Activated T-cell treated with anti-CD3 and anti-CD28 coated beads, Interleukin-2, amount 50 U/mL, for 72 hours (primary cell): ENCODE data around the gene QPCT. TPM values are rescaled to one million over a fixed set of nuclear protein-coding genes. Genes with fewer than 3 reads are reported as not detected.

ENCODE experiments used
- ATAC-seq, 2 donors: fragments of 150-1000 bp; cut with Tn5 transposase; replicated peaks in 1 of 2; 2 replicates each; pipeline ENCODE4 v1.10.0; 2021; ENCODE audit warnings: moderate library complexity in 2 of 2, mild to moderate bottlenecking in 1 of 2
- DNase-seq, 2 donors: peaks; one replicate each; pipeline ENCODE4 v3.0.0; 2021 to 2022; ENCODE audit warnings: mixed read lengths in 1 of 2
- H3K27ac Mint-ChIP-seq: one replicate; pipeline ENCODE4 v1.8.0; 2022; ENCODE audit warnings: mild to moderate bottlenecking, moderate library complexity, mixed read lengths
- H3K27me3 Mint-ChIP-seq: one replicate; pipeline ENCODE4 v1.8.0; 2022; ENCODE audit warnings: low read depth, mixed read lengths
- H3K36me3 Mint-ChIP-seq, 2 donors: one replicate each; pipeline ENCODE4 v1.8.0; 2022; ENCODE audit warnings: mixed read lengths in 2 of 2, mild to moderate bottlenecking in 1 of 2; ENCODE audit not compliant: insufficient read depth in 2 of 2
- H3K4me1 Mint-ChIP-seq: one replicate; pipeline ENCODE4 v1.8.0; 2022; ENCODE audit warnings: low read depth, mixed read lengths
- H3K4me3 Mint-ChIP-seq, 2 donors: one replicate each; pipeline ENCODE4 v1.8.0; 2022; ENCODE audit warnings: mild to moderate bottlenecking in 2 of 2, mixed read lengths in 2 of 2, moderate library complexity in 2 of 2
- H3K9me3 Mint-ChIP-seq, 2 donors: one replicate each; pipeline ENCODE4 v1.8.0; 2022; ENCODE audit warnings: mixed read lengths in 2 of 2
- total RNA-seq, 2 donors: library from RNA; stranded (reverse); gene quantifications; one replicate each; pipeline ENCODE4 v1.2.3, GENCODE V29; 2022

QPCT gene
- total RNA-seq, 2 donors from 2014 or later = 0.35 to 0.70 TPM

DNA sequence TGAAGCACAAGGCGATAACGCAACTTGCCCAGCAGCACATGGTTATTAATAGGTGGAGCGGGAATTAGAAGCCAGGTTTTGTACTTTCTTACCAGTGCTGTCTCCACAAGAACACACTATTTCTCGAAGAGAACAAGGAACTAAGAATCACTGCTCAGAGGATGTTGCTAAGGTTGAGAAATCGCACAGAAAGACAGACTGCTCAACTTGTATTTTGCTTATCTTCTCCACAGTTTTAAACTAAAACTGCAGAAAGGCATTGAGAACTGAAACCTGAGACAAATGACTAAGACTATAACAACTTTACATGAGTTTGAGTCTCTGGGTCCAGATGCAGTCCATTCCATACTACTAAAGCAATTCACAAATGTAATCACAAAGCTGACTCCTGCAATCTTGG lies 26.0 kb upstream of the QPCT start:
- H3K27ac Mint-ChIP-seq = no peak overlapping the region
- peak overlapping the region; percentile 14 to 27 for H3K4me3 Mint-ChIP-seq
- peaks cover 3 to 4% of the 10 kb centered on the region in 2 donors for H3K36me3 Mint-ChIP-seq
- DNase-seq (no peak), ATAC-seq (peak; percentile 38 to 47)
- H3K4me1 Mint-ChIP-seq = peaks cover 72% of the 10 kb centered on the region
- H3K9me3 Mint-ChIP-seq = no peaks in the 10 kb centered on the region
- peaks cover 6% of the 10 kb centered on the region for H3K27me3 Mint-ChIP-seq

DNA sequence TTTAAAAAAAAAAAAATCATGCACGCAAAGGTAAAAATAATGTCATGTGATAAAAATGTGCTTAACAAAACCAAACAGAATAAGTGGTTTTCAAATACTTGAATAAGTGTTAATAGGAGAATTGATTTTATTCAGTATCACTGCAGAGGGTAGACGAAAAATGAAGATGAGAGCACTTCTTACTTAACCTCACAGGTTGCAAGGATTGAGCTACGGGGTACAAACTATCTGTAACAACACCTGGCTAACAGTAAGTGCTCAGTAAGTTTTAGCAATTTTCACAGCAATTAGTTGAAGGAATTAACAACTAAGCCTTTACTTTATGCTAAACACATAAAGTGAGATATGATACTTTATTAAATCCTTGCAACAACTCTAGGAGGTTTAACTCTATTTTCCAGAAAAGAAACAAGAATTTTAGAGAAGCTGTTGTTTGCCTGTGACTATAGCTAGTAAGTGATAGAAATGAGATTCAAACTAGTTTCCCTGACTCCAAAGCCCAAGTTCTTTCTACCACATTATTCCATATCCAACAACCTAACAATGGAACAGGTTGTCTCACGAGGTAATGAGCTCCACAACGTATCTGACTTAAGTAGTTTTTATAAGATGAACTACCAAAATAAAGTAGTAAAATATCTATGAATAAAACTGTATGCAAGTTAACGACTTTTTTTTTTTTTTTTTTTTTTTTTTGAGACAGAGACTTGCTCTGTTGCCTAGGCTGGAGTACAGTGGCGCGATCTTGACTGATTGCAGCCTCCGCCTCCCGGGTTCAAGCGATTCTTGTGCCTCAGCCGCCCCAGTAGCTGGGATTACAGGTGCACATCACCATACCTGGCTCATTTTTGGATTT lies 24.4 kb upstream of the QPCT start:
- DNase-seq (no peak), ATAC-seq (no peak)
- H3K4me3 Mint-ChIP-seq = no peak overlapping the region
- peaks cover 68% of the 10 kb centered on the region for H3K4me1 Mint-ChIP-seq
- peaks cover 6% of the 10 kb centered on the region for H3K27me3 Mint-ChIP-seq
- H3K9me3 Mint-ChIP-seq = no peaks in the 10 kb centered on the region
- peaks cover 4 to 7% of the 10 kb centered on the region in 2 donors for H3K36me3 Mint-ChIP-seq
- H3K27ac Mint-ChIP-seq = no peak overlapping the region

DNA sequence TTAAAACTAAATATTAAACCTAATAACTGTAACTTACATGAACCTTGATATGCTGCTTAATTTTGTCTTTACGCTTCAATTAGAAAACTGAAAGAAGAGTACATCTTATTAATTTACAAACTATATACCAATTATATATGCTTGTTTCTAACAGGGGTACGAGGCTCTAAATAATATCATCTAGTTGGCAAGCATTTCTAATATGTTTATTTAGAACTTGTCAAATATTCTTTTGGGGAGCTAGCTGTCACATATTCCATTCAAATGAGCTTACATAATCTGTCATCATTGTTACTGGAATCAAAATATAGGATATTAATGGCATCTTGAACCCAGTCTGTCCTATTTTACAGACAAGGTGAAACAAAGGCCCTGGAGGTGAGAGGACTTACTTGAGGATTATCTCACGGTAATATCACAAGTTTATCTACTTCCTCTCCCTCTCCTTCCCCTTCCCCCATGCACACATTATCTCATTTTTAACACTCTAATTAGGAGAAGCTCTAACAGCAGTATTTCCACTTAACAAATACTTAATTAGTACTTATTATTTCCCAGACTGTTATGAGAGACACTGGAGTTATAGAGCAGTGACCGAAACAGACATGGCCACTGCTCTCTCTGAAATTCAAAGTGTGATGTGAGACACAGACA lies 23.3 kb upstream of the QPCT start:
- Mint-ChIP-seq H3K36me3 (peaks cover under 1 to 8% of the 10 kb centered on the region in 2 donors), H3K27me3 (peaks cover 17% of the 10 kb centered on the region), H3K9me3 (no peaks in the 10 kb centered on the region), H3K4me1 (peaks cover 68% of the 10 kb centered on the region), H3K27ac (no peak overlapping the region), H3K4me3 (peak overlapping the region; percentile 9 to 13)
- ATAC-seq (no peak), DNase-seq (no peak)

DNA sequence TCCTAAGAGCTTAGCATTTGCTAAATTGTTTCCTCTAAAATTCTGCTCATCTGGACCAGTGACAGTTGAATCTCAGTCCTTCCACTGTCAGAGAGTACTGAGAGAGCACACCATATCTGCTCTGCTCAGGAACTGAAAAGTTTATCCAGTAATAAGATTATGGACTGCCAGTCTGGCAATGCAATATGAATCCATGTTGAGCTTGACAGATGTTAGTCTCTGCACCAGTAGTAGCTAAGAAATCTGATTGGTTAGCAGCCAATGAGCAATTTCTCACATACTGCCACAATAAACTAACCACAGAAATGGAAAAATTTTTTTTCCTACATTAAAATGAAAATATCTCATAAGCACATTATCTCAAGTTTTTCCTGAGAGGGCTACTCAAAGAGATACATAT lies 22.1 kb upstream of the QPCT start:
- Mint-ChIP-seq H3K4me1 (peaks cover 59% of the 10 kb centered on the region), H3K27me3 (peaks cover 29% of the 10 kb centered on the region), H3K36me3 (peaks cover 2 to 11% of the 10 kb centered on the region in 2 donors), H3K4me3 (peak overlapping the region; percentile 34 to 47), H3K27ac (peak overlapping the region; percentile 70), H3K9me3 (no peaks in the 10 kb centered on the region)
- ATAC-seq (no peak), DNase-seq (no peak)

DNA sequence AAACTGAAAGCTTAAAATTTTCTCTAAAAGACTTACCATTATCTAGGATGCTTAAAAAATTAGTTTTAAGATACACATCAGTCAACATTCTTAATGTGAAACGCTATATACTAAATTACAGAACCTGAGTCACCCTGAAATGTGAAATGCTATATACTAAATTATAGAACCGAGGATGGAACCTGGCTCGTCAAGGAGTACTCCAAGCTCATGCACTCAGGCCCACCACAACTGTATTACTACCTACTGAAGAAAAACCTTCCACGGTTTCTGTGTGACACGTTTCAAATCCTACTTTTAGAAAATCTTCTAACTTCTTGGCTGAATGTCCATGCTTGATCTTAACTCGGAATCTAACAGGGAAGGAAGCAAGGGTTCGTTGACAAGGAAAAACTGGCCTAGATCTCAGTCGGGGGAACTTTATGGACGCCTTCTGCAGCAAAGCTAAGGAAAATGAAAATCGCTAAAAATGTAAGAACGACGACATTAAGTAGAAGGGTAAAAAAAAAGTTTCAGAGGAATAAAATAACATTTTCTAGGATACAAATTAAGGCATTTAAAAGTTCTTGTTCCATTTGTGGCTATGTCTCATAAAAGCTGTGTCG lies 21.2 kb upstream of the QPCT start:
- H3K36me3 Mint-ChIP-seq = peaks cover 2 to 8% of the 10 kb centered on the region in 2 donors
- H3K27ac Mint-ChIP-seq = peak overlapping the region; percentile 92
- DNase-seq (no peak), ATAC-seq (no peak)
- peaks cover 50% of the 10 kb centered on the region for H3K4me1 Mint-ChIP-seq
- no peaks in the 10 kb centered on the region for H3K9me3 Mint-ChIP-seq
- H3K4me3 Mint-ChIP-seq = peak overlapping the region; percentile 96 to 97
- peaks cover 38% of the 10 kb centered on the region for H3K27me3 Mint-ChIP-seq

DNA sequence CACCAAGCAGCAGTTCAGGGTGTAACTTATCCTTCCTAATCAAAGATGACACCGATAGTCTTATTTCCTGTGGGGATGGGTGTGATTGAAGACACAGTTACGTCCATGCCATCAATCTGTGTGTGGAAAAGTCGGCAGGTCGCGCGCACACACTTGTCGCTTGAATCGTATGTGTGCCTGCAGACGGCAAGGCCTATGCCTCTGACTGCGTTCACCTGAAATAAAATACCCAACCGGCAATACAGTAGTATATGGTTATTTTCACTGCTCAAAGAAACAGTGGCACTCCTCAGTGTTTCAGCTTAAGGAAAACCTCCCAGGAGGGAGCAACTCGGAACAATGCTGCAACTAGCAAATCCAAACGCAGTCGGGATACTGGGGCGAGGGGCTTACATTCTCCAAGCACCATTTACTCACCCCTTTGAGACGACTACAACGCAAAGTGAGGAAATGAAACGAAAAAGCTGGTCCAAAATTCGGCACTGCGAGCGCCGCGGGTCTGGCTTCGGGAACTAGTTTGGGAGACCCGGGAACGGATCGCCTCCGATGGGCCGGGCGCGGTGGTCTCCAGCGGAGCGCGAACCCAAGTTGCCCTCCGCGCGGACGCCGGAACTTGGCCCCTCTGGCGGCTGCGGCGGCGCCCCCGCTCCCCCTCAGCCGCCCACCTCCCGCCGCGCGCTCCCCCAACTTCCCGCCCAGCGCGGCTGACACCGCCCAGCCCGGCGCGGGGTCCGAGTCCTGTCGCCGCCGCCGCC lies 20.5 kb upstream of the QPCT start:
- Mint-ChIP-seq H3K9me3 (no peaks in the 10 kb centered on the region), H3K36me3 (peaks cover 2 to 8% of the 10 kb centered on the region in 2 donors), H3K27me3 (peaks cover 39% of the 10 kb centered on the region), H3K4me3 (peak overlapping the region; percentile 96 to 97), H3K4me1 (peaks cover 43% of the 10 kb centered on the region), H3K27ac (peak overlapping the region; percentile 92)
- peak; percentile 25 to 32 for DNase-seq
- peak; percentile 33 to 53 for ATAC-seq

DNA sequence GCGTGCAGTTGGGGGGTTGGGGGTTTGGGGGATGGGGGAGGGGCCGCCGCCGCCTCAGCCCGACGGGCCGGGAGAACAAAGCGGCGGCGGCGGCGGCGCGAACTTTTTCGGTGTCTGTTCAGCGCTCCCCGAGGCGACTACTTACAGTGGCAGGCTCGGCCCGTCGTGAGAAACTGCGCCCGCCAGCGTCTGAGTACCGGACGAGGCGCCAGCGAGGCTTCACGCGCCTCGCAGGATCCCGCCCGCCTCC lies 20.0 kb upstream of the QPCT start:
- Mint-ChIP-seq H3K4me1 (peaks cover 40% of the 10 kb centered on the region), H3K27me3 (peaks cover 39% of the 10 kb centered on the region), H3K27ac (no peak overlapping the region), H3K36me3 (peaks cover 2 to 8% of the 10 kb centered on the region in 2 donors), H3K4me3 (peak overlapping the region; percentile 60 to 61), H3K9me3 (no peaks in the 10 kb centered on the region)
- DNase-seq (peak in 1 of 2 donors; percentile 78), ATAC-seq (peak in 1 of 2 donors; percentile 81)

DNA sequence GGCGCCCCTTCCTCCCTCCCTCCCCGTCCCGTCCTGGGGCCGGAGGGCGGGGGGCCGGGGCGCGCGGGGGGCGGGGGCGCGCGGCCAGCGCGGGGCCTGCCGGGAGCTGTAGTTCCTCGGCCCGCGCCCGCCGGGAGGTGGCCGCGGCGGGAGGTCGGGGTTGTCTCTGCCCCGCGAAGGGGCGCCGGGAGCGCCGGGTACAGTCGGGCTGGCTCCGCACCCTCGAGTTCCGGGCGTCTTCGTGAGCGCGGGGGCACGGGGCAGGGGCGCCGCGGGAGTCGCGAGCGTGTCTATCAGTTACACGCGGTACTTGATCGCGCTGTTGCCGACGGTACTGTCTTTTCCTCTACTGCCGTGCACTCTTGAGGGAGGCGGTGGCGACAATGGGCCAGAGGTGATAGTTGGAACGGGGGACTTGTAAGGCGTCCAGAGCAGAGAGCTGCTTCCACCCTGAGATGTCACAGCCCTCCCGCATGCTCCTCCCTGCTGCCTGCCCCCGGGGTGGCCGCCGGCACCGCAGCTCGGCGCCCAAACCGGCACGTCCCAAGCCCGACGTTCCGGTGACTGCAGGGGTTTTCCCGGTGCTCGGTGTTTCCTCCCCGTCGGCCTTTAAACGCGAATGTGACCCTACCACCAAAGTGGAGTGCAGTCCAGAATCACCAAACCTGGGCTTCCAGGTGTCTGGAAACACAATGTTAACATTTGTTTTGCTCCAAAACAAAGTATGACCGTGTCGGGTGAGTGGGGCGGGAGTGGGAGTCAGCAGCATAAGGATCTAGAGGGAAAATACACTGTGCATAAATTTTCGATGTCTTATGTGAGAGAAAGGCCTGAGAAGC lies 19.4 kb upstream of the QPCT start, which contains the start of gene PRKD3:
Gene PRKD3 (minus strand): TSS at position 48 of the 839 bp plus-strand sequence. CDS start 8,309 bp downstream, outside the sequence.
- Mint-ChIP-seq H3K27ac (peak within 1 kb of the TSS; percentile 92), H3K4me3 (peak within 1 kb of the TSS; percentile 96 to 97), H3K27me3 (peaks cover 39% of the 10 kb centered on the region), H3K9me3 (no peaks in the 10 kb centered on the region), H3K36me3 (peaks cover 2 to 8% of the 10 kb centered on the region in 2 donors), H3K4me1 (peaks cover 40% of the 10 kb centered on the region)
- DNase-seq (peak; percentile 62 to 76), ATAC-seq (peak; percentile 74 to 84)

DNA sequence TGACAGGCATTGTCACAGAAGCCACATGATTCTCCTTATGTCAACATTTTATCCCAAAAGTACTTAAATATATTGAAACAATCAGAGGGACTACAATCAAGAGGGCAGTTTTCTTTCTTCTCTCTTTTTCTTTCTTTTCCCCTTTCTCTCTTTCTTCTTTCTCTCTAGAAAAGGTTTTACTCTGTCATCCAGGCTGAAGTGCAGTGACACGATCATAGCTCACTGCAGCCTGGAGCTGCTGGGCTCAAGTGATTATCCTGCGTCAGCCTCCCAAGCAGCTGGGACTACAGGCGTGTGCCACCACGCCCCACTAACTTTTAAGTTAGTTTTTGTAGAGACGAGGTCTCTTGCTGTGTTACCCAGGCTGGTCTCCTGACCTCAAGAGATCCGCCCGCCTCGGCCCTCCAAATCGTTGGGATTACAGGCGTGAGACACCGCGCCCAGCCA lies 18.8 kb upstream of the QPCT start:
- Mint-ChIP-seq H3K4me1 (peaks cover 40% of the 10 kb centered on the region), H3K27ac (peak overlapping the region; percentile 18), H3K9me3 (no peaks in the 10 kb centered on the region), H3K27me3 (peaks cover 39% of the 10 kb centered on the region), H3K36me3 (peaks cover 2 to 8% of the 10 kb centered on the region in 2 donors), H3K4me3 (peak overlapping the region; percentile 76 to 83)
- ATAC-seq = no peak
- no peak for DNase-seq

DNA sequence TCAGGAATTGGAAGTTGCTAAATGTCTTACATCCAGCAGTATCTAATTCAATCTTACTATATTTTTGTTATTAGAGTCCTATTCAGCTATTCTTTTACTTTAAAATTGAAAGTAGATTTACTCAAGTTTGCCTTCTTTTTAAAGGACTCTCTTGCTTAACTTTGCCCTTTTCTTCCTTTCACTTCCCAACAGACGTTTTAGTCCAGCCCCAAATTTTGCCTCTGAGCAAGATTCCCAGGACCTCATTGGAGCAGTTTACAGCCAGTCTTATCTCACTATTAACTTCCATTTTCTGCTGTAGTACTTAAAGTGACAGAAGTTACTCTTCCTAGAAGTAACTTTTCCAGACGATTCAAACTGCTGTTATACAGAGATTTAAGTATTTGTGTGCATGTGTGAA lies 18.1 kb upstream of the QPCT start:
- peaks cover 39% of the 10 kb centered on the region for H3K27me3 Mint-ChIP-seq

DNA sequence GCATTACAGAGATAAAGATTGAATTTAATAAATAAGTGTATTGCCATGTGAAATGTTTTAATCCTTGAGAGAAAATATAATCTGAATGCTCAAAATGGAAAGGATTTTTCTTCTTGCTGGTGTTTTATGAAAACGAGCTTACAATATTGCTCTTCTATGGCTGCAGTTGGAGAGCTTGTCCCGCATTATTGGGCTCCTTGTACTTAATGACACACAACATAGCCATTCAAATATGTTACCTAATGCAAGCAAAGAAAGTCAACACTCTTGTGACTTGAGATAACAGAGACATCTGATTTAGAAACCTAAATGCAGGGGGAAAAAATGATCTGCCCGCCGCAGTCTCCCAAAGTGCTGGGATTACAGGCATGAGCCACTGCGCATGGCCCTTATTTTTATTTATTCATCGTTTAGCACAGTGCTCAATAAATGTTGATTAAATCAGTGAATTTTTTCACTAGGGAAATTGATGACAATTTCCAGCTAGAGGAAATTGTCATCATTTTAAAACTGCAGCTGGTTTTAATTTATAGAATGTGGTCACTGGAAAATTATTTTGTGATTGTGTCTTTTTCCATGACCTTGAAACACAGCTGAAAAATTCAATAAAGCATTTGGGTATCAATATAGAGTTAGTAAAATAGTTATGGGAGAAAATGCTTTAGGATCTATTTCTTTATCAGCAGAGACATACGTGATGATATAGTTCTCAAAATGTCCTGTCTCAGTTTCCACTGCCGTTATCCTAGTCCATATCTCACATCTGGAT lies 17.4 kb upstream of the QPCT start:
- Mint-ChIP-seq H3K4me3 (no peak overlapping the region), H3K27ac (no peak overlapping the region), H3K9me3 (no peaks in the 10 kb centered on the region), H3K4me1 (peaks cover 29% of the 10 kb centered on the region), H3K27me3 (peaks cover 39% of the 10 kb centered on the region), H3K36me3 (peaks cover 2 to 8% of the 10 kb centered on the region in 2 donors)
- ATAC-seq (no peak), DNase-seq (no peak)

More for the DNA sequence above, 18.1 kb upstream of the QPCT start:
- Mint-ChIP-seq H3K36me3 (peaks cover 2 to 8% of the 10 kb centered on the region in 2 donors), H3K4me1 (peaks cover 35% of the 10 kb centered on the region), H3K9me3 (no peaks in the 10 kb centered on the region), H3K4me3 (peak overlapping the region; percentile 21 to 46), H3K27ac (no peak overlapping the region)
- ATAC-seq (no peak), DNase-seq (no peak)
